Adipose tissue (tissue), 3 donors: ENCODE results near the gene SF3A1. TPM values are rescaled to one million over a fixed set of nuclear protein-coding genes. Genes with fewer than 3 reads are reported as not detected.
"Not testable (repeated sequence)": the region's sequence is repeated elsewhere in the genome, so short reads cannot be mapped to it uniquely, and the experiment has no call there.

Experiments used
- H3K27ac ChIP-seq: one replicate; pipeline ENCODE4 v1.5.1; 2013; ENCODE audit warnings: low read depth, low read length
- WGBS, 3 donors: extraction: QIAGEN DNeasy Blood & Tissue Kit; methylation state at CpG; one replicate each; pipeline ENCODE4 v1.1.7; 2013; 5-methylcytosine and 5-hydroxymethylcytosine counted together
- polyA plus RNA-seq, 3 donors: library from polyadenylated mRNA; stranded (reverse); fragments of 200-250 nt; gene quantifications; one replicate each; pipeline ENCODE4 v1.2.3, GENCODE V29; 2013
- donor health status: healthy with polysubstance abuse.
- donor health status: Bipolar disorder and iron deficiency.
- donor health status: healthy.

SF3A1 gene
- polyA plus RNA-seq, 3 donors, result 22.8 to 34.7 (median 24.9) TPM

DNA sequence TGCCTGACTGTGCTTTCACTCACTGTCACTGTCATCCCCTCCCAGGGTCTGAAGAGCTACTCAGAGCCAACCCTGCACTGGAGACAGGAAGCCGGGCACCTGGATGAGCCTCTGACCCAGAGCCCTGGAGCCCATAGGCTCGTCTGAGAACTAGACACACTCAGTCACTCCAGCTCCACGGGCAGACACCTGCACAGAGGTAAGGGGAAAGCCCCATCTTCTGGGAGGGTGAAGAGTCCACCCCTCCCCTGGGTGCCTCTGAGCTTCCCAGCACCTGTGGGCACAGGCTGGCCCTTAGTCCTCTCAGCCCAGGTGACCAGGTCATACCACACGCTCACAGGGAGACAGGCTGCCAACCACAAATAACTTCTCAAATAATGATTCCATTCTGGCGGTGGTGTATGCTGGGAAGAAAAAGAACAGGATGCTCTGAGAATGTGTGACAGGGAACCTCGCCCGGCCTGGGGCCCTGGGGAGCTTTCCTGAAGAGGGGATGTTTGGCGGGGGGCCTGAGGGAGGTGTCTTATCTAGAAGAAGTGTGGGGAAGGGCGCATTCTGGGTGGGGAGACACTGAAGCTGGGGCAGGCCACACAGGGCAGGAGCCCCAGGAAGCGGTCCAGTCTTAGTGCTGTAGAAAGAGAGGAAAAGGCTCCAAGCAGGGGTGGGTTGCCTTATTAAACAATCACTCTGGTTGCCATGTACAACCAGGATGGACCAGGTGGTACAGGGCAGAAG lies 5.4 kb upstream of the SF3A1 start:
- H3K27ac ChIP-seq, result no peak overlapping the region
- 81 to 85% (median 85%) methylated on average over 10 of the region's 10 CpGs for WGBS, 3 donors

DNA sequence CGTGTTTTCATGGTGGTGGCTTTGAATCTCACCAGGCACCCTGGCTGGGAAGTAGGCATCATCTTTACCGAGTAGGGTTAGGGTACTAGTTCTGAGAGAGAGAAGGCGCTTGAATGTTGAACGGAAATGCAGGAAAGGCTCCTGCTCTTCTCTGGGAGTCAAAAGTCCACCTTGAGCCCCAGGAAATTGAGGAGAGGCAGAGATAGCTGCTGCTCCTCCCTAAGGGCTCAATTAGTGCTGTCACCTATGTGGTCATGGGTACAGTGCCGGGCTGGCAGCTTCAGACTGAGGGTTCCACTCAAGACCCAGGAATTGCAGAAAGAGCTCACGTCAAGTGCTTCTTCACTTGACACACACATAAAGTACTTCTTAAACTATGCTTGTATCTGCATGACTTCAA lies 1.8 kb upstream of the SF3A1 start:
- 88 to 96% (median 90%) methylated on average over 6 of the region's 6 CpGs for WGBS, 3 donors
- no peak overlapping the region for H3K27ac ChIP-seq

DNA sequence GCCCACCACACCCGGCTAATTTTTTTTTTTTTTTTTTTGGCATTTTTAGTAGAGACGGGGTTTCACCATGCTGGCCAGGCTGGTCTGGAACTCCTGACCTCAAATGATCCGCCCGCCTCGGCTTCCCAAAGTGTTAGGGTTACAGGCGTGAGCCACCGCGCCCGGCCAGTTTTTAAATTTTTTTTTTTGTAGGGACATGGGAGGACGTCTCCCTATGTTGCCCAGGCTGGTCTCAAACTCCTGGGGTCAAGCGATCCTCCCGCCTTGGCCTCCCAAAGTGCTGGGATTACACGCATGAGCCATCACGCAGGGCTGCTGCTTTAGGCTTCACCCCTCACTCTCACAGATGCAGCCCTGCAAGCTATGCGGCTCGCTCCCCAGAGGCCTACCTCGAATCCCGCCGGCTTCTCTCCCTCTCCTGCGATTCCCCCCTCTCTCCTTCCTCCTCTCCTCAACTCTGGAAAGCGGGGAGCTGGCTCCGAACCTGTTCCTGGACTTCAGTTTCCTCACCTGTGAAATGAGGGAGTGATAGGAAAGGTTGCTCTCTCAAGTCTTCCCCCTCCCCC lies 1.0 kb upstream of the SF3A1 start:
- H3K27ac ChIP-seq, result no peak overlapping the region
- WGBS, 3 donors, result 50 to 61% (median 54%) methylated on average over 20 to 22 of the region's 22 CpGs

DNA sequence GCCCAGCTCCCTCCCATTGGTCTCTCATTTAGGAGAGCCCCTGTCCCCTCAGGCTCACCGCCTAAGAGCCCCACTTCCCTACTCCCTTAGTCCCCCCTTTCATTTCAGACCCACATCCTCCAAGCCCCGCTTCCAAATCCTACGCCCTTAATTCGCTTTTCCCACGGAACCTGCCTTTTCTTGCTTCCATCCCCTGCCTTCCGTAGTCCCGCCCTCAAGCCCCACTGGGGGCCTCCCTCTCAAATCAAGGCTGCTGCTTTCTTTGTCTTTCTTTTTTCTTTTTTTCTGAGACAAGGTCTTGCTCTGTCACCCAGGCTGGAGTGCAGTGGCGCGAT lies 509 bp upstream of the SF3A1 start:
- no peak overlapping the region for H3K27ac ChIP-seq
- WGBS, 3 donors, result 2 to 4% (median 3%) methylated on average over 9 of the region's 9 CpGs

DNA sequence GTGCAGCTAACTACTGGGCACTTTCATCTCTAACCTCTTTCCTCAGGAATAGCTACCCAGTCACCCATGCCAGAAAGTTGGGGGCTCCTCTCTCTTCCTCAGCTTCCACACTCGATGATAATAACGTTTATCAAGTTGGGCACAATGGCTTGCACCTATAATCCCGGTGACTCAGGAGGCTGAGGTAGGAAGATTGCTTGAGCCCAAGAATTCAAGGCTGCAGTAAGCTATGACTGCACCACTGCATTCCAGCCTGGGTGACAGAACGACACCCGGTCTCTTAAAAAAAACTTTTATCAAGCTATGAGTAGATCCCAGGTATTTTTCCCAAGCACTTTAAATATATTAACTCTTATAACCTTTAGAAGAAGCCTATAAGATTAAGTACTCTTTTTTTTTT lies 2.0 kb downstream of the SF3A1 start:
- 30 to 83% (median 62%) methylated on average over 5 of the region's 5 CpGs for WGBS, 3 donors
- H3K27ac ChIP-seq, result no peak overlapping the region

DNA sequence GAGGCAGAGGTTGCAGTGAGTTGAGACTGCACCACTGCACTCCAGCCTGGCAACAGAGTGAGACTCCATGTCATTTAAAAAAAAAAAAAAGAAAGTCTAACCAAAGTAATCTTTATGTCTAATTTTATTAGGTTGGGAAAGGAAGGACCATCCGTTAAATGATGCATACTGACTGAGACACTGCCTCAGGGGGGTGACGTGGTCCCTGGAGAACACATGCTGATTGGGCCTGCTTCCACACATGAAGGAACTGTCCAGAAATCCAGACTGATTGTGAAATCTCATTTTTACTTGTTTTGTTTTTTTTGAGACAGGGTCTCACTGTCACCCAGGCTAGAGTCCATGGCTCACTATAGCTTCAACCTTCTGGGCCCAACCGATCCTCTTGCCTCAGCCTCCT lies 5.5 kb downstream of the SF3A1 start:
- 83 to 93% (median 88%) methylated on average over 3 of the region's 3 CpGs for WGBS, 3 donors
- H3K27ac ChIP-seq, result no peak overlapping the region

DNA sequence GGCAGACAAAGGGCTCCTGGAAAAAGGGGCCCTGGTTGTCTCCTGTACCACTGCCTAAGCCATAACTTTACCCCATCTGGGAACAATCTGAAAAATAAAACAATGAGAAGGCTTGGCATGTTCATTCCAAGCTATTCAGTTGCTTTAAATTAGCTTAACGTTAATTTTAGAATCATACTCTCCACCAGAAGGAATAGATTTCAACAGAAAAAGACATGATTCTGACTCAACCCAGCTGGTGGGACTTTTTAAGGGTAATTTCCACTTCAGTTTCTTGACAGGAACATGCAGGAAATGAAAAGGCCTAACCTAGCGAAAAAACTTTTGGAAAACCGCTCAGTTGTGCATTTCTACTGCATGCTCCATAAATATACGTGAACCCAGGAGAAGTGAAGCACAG lies 7.9 kb downstream of the SF3A1 start:
- no peak overlapping the region for H3K27ac ChIP-seq
- WGBS, 3 donors, result 82 to 86% (median 83%) methylated on average over 4 of the region's 4 CpGs

DNA sequence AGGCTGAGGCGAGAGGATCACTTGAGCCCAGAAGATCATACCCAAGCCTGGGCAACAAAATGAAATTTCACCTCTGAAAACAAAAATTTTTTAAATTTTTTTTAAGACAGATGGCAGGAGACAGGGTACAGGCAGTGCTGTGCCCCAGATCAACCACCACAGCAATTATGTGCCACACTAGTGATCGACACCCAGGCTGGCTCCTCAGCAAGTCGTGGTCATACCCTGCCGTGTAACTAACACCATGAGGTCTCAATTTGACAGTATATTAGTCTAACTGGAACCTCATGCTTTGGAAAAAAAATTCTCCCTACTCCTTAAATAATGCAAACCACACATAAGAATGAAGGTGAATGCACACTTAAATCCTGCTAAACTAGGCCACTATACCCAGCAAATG lies 8.3 kb downstream of the SF3A1 start:
- no peak overlapping the region for H3K27ac ChIP-seq

DNA sequence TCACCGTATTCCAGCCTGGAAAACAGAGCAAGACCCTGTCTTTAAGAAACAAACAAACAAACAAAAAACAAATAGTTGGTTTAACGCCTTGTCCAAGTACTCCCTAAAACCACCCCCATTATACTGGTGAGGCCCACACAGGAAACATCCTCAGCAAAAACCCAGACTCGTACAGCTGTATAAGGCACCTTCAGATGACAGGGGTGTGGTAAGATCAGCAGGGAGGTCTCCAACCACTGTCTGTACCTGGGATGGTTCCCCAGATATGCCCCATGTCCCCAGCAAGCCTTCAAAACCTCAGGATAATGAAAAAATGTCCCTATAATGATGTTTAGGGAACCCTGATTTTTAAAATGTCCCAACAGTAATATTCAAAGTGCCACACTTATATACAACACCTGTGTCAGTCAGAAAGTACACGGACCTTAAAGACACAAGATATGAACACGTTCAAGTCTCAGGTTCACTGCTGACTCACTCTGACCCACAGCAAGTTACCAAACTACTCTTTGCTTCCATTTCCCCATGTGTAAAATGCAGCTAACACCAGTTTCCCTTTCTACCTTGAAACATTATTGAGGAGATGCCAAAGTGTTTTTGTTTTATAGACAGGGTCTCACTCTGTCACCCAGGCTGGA lies 9.3 kb downstream of the SF3A1 start:
- WGBS, 3 donors, result 68 to 79% (median 77%) methylated on average over 5 of the region's 5 CpGs

More for the DNA sequence above, 8.3 kb downstream of the SF3A1 start:
- WGBS, 3 donors, result 92 to 95% (median 93%) methylated on average over 4 of the region's 4 CpGs

DNA sequence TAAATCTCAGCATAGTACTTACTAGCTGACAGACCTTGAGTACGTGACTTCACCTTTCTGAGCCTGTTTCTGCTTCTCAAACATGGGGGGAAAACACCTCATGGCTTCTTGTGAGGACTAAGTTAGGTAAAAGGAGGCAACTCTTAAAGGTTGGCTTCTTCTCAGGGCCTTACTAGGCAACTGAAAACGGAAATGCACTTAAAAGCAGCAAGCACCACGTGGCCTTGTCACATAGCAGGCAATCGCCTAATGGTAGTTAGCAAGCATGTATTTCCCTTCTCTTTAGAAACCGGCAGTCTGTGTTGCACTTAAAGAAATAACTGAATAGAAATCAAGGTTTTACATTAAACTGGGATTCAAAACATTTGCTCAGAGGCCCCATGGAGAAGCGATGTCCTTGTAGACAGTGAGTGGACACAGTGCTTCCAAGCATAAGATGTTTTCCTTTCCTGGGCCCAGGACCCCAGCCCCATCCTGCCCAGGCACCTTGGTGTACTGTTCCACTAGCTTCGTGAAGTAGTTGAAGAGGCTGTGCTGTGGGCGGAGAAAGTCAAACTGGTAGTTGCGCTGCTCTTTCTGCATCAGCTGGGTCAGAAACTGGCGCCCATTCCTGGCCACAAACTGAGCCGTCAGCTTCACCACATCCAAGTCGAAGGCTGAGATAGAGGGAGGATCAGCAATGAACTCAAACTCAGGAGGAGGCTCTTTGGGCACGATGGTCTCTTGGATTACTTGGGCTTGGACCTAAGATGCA lies 12.1 kb downstream of the SF3A1 start:
- WGBS, 3 donors, result 90 to 94% (median 91%) methylated on average over 13 of the region's 13 CpGs
- H3K27ac ChIP-seq, result no peak overlapping the region

More for the DNA sequence above, 9.3 kb downstream of the SF3A1 start:
- no peak overlapping the region for H3K27ac ChIP-seq

DNA sequence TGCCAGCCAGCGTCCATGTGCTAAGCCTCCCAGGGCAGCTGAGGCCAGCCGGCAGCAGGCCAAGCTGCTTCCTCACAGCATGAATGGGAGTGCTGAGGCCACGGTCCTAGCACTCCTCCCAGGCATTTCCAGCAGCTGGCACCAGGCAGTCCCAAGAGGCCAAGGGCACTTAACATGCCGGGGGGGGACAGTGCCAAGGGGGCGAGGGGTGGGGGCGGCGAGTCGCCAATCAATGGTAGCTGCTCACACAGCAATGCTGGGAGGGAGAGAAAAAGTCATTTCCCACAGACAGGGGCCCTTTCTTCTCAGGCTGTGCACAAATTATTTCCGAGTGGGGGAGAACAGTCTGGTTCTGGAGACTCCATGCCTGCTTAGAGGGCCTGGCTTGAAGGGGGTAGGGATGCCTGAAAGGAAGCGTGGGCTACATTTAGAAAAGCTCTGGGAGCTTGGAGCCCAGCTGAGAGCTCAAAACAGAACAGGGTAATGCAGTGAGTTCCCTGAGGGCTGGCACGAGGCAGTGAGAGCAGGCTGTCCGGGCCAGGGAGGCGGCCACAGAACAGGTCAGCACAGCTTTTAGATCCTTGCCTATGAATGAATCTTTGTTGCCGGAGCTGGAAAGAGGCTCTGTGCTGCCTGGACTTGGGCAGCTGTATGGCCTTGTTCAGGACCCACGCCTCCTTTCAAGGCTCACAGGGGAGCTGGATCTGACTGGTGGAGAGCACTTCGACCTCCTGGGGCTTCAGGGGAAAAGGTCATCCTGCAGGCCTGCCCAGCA lies 15.6 kb downstream of the SF3A1 start:
- WGBS, 3 donors, result 67 to 77% (median 69%) methylated on average over 16 of the region's 16 CpGs
- no peak overlapping the region for H3K27ac ChIP-seq

DNA sequence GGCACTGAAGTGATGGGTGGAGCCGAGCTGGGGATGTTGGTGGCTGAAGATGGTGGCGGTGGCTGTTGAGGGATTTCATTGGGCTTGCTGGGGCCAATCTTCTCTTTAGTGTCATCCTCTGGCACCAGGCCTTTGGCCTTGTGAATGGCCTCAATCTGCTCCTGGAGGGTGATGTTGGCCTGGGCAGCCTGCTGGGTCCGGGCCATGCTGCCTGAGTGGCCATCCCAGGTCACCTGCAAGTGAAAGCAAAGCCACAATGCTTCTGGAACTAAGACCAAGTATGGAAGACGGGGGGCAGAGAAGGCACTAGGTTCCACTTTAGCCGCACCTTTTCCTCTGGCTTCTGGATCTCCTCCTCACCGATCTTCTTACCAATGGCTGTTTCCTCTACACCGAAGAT lies 17.9 kb downstream of the SF3A1 start:
- H3K27ac ChIP-seq, result no peak overlapping the region
- 95 to 97% (median 96%) methylated on average over 7 of the region's 7 CpGs for WGBS, 3 donors

DNA sequence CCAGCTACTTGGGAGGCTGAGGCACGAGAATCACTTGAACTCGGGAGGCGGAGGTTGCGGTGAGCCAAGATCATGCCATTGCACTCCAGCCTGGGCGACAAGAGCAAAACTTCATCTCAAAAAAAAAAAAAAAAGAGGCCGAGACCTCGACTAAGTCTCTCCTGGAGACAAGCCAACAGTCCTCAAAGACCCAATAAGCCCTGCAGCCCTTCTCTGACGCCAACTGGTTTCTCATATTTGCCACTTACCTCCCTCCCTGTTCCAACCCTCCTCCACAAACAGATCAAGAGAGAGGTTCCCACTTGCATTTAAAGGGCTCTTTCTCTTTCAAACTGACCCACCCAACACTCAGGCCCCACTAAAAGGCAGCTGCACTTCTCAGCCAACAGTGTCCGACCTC lies 18.4 kb downstream of the SF3A1 start:
- H3K27ac ChIP-seq, result not testable (repeated sequence)
- WGBS, 3 donors, result 83 to 92% (median 85%) methylated on average over 9 of the region's 9 CpGs

DNA sequence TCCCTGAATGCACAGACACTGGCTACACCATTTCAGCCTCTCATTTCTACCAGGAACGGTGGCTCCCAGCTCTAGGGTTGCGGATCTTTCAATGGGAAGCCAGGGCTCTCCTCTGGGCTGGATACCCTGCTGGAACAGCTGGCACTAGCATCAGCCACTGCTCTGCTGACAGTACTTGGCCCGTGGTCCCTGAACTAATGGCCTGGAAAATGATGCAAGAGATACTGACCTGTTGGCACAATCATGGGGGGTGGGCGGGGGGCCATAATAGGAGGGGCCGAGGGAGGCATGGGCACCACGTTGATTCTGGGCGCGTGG lies 19.3 kb downstream of the SF3A1 start:
- H3K27ac ChIP-seq, result no peak overlapping the region
- WGBS, 3 donors, result 79 to 88% (median 87%) methylated on average over 8 of the region's 8 CpGs

DNA sequence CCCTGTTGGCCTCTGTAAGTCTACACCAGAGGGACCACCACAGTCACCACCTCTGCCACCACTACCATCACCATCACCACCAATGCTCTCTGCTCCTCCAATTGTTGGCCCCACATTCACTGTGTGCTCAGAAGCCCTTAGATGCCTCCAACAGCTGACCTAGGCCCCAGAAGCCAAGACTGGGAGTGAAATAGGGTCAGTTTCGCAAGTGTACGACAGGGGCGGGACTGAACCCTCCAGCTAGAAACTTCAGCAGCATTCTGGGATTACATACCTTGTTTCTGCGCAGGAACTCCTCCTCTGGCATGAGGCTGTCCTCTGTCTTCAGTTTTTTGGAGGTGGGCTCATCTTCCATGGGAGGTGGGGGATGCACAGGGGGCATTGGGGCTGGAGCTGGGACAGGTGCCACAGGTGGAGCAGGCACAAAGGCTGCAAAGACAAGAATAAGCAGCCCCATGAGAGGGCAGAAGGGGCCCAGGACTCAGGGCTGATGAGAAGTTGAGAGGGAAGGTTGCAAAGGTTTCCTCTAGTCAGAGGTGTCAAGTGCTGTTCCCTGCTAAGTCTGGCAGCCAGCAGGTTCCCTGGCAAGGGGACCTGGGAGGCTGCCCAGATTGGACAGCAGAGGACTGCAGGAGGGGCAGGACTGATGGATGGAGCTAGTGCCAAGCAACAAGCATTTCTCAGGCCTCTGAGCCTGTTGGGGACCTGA lies 19.8 kb downstream of the SF3A1 start:
- WGBS, 3 donors, result 75 to 91% (median 81%) methylated on average over 4 of the region's 4 CpGs
- H3K27ac ChIP-seq, result no peak overlapping the region

DNA sequence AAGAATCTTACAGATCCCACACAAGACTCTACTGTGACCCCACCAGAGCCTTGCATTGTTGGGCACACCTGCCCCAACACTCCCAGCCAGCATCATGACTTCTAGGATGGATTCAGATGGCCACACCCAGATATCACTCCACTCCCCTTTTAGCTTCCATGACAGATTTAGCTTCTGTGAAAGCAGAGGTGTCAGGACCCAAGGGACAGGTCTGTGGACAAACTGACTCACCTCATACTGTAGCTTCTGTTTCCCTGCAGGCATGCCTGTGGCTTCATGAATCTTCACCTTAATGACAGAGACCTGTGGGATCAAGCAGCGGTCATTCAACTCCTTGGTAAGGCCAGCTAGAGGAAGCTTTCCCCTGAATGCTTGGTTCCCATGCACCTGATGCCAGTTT lies 21.5 kb downstream of the SF3A1 start:
- 91 to 100% (median 96%) methylated on average over 1 of the region's 1 CpG for WGBS, 3 donors
- H3K27ac ChIP-seq, result no peak overlapping the region

DNA sequence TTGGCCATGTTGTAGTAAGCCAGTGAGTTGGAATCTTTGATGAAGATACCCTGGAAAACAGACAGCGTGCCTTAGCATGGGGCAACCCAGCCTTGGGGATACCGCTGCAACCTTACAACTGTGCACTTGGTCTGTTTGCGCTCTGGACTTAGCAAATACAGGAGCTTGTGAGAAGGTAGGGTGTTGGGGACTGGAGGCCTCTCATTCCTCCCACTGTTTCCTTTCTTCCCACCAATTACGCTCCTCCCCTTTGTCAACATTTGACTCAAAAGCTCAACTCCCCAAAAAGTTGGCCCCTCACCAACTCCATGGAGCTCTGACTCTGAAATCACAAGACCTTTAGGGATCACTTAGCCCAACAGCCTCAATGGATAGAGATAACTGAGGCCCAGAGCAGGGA lies 22.0 kb downstream of the SF3A1 start:
- WGBS, 3 donors, result 86 to 97% (median 94%) methylated on average over 4 of the region's 4 CpGs
- H3K27ac ChIP-seq, result no peak overlapping the region

DNA sequence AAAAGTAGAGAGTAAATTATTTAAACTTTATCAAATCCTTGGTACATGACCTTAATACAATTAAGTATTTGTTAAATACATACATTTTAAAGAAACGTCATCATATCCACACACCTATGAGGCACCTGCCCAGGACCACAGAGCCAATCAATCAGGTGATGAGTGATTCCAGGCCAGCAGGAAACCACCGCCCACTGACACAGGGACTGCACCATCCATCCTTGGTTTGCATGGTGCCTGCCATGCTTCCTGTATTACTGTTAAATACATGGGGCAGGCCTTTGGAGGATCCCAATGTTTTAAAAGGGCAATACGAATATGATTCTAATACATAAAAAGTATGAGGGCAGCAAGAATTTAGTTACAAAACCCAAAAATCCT lies 23.0 kb downstream of the SF3A1 start:
- H3K27ac ChIP-seq, result no peak overlapping the region
- WGBS, 3 donors, result 84 to 88% (median 87%) methylated on average over 3 of the region's 3 CpGs
